ENCODE results near the gene MYL11.

DNA sequence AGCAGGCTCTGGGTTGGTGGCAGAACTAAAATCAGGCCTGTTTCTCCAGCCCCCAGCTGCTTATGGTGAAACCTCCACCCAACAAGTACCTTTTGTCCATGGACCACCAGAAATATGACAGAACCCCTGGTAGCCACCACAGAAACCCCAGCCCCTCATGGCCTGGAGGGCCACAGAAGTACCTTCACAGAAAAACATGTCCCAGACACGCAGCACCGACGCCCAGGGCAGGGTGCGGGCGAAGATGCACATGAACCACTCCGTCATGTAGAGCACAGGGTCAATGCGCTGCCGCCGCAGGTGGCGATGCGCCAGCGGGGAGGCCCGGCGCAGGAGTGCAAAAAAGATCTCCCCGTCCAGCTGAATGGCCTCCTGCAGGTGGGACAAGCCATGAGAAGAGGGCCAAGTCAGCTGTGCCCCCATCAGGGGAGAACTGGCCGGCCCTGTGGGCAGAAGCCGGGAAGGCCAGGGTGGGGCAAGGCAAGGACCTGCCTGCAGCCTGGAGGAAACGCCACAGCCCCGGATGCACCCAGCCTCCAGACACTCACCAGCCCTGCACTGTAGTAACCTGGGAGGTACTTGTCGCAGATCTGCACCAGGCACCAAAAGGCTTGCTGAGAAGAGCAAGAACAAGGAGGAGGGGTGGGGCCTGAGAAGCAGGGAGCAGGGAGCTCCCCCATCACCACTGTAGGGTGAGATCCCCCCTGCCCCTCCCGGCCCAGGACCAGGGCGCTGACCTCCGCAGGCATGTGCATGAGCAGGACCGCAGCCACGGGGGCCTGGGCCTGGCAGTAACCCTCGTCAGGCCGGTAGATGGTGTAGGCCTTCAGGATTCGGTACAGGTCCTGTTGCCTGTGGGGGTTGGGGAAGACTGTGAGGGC lies 15.4 kb upstream of the MYL11 start:
- TF ChIP-seq, protein P1, sequence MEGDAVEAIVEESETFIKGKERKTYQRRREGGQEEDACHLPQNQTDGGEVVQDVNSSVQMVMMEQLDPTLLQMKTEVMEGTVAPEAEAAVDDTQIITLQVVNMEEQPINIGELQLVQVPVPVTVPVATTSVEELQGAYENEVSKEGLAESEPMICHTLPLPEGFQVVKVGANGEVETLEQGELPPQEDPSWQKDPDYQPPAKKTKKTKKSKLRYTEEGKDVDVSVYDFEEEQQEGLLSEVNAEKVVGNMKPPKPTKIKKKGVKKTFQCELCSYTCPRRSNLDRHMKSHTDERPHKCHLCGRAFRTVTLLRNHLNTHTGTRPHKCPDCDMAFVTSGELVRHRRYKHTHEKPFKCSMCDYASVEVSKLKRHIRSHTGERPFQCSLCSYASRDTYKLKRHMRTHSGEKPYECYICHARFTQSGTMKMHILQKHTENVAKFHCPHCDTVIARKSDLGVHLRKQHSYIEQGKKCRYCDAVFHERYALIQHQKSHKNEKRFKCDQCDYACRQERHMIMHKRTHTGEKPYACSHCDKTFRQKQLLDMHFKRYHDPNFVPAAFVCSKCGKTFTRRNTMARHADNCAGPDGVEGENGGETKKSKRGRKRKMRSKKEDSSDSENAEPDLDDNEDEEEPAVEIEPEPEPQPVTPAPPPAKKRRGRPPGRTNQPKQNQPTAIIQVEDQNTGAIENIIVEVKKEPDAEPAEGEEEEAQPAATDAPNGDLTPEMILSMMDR (IDR thresholded peaks at IDR 0.05; ENCODE audit: low read length), result no peak
- TF ChIP-seq EZH2 (optimal IDR thresholded peaks at IDR 0.05; ENCODE audit: low read depth, low read length), result no peak
